Ureter (tissue), 1 donor: Measurements from ENCODE around the gene SMIM31. TPM values are rescaled to one million over a fixed set of nuclear protein-coding genes. Genes with fewer than 3 reads are reported as not detected.

Source experiments
- DNase-seq: peaks from one replicate; pipeline ENCODE4 v3.0.0-alpha.2; 2020; ENCODE audit warnings: low spot score
- total RNA-seq: library from RNA; stranded (reverse); gene quantifications from one replicate; pipeline ENCODE4 v1.2.4, GENCODE V29; 2023
- donor health status: DM: yes; HTN: yes; CAD: no.

The SMIM31 gene
- 4.6 TPM for total RNA-seq

DNA sequence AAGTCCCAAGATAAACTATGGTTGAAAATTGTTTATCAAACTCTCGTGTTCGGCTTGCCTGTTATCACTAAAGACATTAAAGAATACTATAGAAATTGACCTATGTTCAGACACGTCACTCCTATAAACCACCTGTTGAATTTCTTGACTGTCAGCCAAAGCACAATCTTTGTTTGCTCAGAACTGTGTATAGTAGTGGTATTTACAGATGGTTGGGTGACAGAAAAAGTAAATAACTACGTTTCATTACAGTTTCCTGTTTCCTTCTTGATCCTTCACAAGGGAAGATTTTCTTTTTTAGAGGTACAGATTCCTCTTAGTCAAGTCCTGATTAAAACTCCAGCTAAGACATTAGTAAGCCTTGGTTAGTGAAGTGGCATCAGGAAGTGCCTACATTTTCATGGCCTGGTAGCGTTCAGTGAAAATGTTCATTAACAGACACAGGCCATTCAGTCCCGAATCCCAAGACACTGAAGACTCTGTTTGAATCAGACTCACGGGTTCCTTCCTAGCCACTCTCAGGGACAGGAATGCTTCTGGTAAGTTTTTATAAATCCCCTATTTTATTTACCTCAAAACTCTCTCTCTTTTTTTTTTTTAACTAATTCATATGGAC lies at the start of gene SMIM31:
TSS of gene SMIM31 (plus strand) at position 259 of the 616 bp plus-strand sequence. CDS start 16,313 bp downstream, outside the sequence.
- DNase-seq = no peak

DNA sequence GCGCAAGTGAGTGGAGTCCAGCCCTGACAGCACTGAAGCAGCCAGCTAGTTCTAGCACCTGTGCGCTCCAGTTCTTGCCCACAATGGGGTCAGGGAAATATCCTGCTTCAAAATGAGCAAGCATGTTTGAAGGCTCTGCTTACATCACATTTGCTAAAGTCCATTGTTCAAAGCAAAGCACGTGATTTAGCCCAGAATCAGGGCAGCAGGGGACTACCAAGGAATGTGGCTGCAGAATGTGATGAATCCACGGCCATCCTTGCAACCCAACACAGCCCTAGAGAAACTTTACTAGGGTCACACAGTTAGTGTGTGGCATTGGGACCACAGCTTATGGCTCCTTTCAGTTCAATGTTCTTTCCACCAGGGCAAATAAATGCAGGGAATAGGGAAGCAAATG lies 47.3 kb upstream of the SMIM31 start:
- DNase-seq = no peak

DNA sequence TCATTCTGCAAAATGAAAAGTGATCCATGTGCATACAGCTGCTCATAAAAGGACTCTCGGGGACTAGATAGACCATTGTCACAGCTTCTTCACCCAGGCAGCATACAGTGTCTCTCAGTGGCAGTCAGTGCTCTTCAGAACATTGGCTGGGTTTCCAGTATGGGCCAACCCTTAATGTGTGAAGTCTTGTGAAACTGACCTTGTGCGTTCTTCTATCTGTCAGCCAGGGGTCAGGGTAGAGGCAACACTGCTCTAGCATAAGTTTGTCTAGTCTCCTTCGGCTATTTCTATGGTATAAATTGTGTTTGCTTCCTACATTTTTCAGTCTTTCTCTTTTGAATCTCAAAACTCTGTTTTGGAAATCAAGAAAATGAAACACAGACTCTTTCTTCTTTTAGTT lies 37.0 kb upstream of the SMIM31 start:
- no peak for DNase-seq

DNA sequence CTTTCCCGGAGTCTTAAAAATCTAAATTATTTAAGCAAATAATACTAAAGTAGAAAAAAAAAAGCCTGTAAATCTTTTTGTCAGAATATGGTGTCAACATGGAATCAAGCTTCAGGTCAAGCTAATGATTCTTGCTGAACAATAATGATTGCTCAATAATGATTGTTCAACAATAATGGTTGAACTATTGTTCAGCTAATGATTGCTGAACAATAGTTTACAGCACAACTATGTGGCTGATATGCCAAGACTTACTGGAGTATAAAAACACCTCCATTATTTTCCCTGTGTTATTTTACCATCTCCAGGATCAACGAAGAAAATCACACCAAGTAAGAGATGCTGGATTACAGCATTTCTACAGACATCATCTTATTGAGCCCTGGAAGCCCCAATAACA lies 35.1 kb upstream of the SMIM31 start:
- no peak for DNase-seq

DNA sequence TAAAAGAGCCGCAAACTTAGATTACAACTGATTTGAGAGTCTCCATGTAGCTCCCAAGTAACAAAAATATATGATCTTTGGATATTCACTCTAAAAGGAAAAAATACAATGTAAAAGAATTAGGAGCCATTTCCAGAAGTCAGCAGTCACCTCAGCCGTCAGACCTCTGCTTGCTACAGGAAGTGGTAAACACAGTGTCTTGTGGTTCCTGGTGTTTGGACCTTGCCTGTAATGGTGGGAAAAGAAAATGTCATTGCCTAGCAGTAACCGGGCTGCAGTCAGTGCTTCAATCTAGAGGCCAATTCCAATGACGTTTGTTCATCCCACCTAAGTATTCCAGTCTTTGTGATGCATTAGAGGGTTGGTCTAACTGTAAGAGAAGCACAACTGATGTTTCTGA lies 28.9 kb upstream of the SMIM31 start:
- no peak for DNase-seq

DNA sequence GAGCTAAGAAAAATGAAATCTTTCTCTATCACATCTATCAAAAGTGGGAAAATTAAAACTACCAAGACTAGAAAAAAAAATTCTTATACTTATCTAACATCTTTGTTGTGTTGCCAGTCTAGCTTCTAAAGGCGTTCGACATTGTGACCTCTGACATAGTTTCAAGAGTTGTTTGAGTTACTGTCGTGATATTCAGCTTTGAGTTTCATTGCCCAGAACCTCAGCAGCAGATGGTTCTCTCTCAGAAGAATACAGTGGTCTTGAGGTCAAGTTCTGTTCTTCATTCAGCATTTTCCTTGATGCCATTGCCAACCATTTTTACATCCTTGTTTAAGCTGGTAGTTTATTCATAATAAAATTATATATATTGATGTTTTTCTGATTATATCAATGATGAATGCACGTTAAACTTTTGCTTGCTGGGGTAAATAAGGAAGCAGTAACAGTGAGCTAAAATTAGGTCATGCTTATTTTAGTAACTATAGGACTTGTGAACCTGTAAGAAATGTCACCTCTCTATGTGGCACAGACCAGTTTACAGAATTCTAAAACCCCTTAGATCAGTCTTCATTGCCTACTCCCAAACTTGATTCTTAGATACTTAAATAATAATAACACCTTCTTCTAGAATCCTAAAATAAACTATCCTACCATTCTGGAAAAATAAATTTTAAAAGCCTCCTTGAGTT lies 23.1 kb upstream of the SMIM31 start:
- DNase-seq = no peak

DNA sequence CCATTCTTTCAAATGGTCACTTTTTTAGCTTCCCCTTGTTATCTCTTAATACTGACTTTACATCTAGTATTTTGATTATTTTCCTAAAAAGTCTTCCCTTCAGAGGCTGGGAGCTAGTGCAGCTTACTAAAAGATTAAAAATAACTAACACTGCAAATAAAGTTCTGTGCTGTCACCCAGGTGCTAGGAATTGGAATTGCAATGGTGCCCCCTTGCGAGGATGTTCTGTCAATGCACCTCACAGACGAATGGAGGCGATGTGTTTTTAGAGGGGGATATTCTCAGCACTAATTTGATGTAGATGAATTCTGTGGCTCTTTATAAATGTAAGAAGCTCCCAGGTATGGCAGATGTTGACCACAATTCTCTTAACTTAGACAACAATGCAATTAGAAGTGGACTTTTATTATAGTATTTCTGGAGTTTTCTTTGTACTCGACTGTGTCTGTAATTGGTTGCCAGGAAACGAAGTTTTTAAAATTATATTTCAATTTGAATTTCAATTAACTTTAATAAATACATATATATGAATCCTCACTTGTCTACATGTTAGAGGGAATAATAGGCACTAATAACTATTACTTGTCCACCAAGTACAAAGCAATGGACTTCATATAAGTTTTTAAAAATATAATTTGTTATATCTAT lies 22.0 kb upstream of the SMIM31 start:
- DNase-seq = peak; percentile 43

DNA sequence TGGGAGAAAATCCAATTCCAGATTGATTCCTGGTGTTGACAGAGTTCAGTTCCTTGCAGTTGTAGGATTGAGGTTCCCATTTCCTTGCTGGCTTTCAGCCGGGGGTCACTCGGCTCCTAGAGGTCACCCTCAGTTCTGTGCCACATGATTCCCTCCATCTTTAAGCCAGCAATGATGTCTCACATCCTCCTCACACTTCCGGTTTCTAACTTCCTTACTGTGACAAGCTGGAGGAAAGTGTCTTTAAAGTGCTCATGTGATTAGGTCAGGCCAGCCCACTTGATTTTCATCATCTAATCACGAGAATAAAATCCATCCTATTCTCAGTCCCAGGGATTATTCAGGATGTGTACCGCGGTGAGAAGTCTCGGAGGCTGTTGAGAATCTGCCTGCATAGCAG lies 19.4 kb upstream of the SMIM31 start:
- no peak for DNase-seq

DNA sequence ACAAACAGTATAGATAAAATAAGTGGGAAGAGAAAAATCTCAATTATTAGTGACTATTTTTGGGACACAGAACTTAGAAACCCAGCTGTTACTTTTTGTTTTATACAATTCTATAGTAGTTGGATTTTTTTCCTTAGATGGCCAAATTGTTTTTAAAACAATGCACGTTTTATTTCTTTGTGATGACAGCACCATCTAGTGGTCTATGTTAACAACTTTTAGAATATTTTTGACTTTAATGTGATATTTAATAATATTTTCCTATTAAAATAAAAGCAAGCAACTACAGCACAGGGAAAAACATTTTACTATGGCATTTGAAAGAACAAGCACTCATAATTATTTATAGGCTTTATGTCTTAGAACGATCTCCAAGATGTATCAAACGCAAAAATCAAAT lies 5.6 kb upstream of the SMIM31 start:
- DNase-seq = no peak

DNA sequence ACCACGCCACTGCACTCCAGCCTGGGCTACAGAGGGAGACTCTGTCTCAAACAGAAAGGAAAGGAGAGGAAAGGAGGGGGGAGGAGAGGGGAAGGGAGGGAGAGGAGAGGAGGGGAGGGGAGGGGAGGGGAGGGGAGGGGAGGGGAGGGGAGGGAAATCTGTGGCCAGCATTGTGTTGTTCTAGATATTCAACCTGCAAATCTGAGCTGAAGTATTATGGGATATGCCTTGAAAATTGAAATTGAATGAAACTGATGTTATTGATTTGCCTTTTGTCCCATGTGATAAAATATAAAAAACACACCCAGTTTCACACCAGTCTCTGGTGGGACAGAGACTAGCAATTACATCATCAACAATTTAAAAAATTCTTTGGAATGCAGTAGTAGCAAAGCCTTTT lies 1.5 kb downstream of the SMIM31 start:
- DNase-seq = no peak

DNA sequence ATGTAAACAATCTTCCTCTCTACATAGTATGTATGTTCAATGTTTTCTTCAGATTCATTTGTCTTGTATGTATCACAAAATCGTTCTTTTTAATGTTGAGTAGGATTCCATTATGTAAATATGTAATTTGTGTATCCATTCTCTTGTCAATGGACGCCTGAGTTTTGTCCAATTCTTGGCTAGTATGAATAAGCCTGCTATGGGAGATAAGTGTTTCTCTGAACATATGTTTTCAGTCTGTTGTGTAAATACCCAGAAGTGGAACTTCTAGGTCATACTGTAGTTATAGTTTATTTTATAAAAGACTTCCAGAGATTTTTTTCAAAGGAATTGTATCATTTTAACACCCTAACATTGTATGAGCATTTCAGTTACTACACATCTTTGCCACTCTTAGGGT lies 2.8 kb downstream of the SMIM31 start:
- DNase-seq = no peak

DNA sequence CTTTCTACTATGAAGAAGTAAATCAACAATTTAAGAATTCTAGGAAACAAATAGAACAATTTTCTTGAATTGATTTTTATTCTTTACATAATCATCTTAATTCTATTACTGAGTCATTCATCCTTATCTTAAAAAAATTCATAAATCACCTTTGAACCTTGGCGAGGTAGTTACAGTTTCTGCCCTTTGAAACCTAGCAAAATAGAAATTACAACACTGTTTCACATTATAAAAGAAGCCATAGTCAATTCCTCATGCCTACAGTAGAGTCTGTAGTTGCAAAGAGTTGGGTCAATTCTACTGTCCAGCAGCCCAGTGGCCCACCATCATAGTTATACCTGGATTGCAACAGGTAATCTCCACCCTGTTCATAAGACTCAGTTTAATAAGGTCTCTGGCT lies 7.3 kb downstream of the SMIM31 start:
- DNase-seq = no peak

DNA sequence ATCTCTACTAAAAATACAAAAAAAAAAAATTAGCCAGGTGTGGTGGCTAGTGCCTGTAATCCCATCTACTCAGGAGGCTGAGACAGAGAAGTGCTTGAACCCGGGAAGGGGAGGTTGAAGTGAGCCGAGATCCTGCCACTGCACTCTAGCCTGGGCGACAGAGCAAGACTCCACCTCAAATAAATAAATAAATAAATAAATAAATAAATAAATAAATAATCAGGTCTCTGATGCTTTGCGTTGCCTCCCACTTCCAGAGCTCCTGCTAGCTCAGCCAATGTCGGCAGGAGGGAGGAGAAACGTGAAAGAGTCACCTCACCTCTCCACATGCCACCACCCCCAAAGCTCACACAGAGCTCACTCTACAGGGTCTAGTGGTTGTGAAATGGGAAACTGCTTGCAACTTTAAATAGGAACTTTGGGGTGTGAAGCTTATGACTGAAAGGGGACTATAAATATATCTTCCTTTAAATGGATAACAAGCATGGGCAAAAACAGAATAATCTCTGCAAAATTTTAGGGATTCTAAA lies 7.9 kb downstream of the SMIM31 start:
- DNase-seq = no peak

DNA sequence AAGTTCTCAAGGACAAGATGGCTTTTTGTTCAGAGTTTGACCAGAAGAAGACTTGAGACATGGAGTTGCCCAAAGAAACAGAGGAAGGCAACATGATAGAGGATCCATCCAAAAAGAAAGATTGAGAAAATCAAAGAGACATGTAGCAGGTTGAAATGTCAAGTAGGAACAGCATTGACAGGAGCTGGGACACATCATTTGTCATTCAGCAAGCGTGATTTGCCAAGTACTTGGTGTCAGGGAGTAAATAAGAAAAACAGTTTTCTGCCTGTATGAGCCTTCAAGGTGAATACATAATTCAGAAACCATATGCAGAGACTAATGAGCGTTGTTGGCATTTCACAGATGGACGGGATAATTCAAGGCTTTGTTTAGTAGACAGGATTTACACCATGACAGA lies 11.2 kb downstream of the SMIM31 start:
- DNase-seq = no peak

DNA sequence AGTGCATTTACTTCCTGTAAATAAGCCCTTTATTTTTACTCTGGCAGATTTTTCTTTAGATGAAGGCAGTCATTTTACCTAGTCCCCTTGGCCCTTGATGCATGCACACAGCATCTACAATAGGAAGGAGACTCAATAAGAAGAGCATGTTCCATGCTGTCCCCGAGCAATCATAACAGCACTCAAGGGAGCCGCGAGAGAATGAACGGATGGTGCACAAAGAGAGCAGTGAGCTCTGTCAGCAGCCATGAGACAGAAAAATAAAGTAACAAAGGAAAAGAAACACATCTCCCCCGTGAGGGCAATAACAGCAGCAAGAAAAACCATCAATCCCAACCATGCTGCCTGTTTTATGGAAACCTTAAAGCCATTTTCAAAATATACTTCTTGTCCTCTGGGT lies 11.9 kb downstream of the SMIM31 start:
- DNase-seq = no peak

DNA sequence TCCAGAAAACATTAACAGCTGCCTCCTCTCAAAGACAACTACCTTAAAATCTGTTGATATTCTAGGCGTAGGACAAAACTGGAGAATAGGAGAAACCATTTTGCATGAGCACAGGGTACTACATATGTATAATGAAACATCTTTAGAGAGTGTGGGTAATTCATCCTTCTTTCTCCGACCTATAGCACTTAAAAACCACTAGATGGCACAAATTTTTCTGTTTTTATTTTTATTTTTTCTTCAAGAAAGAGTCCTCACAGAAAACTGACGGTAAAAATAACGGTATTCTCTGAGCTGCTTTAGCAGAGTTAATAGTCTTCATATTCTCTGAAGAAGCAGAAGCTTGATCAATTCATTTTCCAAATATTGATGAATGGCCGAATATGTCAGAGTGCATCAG lies 14.6 kb downstream of the SMIM31 start:
- no peak for DNase-seq

DNA sequence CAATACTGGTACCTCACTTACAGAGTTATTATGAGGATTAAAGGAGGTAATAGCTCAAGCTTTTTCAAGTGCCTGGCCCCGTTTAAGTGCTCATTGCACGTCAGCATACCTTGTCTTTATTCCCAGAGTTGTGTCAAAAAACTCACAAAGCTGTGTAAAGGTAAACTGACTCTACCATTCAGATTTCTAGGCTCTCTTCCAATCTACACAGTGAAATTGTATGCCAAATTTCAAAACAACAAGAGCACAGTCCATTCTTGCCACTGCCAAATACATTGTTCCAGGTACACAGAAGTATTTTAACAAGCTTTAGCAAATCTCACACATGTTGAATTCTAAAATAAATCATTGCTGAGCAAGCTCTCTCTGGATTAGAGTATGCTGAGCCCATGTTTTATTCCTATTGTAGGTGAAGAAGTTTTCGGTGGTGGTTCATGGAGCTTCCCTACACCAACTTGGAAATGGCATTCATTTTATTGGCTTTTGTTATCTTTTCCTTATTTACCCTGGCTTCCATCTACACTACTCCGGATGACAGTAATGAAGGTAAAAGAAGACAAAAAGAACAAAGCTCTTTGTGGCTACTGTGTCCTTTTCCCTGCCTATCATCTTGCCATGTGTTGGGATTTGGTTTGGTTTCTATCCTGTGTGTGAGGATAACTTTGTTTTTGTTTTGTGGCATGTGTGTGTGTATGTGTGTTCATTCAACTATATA lies 16.2 kb downstream of the SMIM31 start:
- DNase-seq = no peak

DNA sequence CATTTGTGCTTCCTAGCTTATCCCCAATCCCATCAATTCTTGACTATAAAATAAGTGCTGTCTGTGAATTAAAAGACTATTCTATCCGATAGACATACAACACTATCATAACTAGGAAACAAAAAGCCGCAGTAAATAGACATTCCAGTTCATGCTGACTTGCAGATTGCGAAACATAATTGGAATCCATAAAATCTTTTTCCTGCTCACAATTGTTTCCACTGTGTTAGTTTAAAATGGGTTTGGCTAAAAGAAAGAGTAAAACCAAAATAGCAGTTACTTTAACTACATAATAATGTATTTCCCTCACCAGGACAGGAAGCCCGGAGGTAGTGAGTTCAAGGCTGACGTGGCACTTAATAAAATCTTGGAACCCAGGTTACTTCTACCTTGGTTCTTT lies 17.2 kb downstream of the SMIM31 start:
- no peak for DNase-seq

DNA sequence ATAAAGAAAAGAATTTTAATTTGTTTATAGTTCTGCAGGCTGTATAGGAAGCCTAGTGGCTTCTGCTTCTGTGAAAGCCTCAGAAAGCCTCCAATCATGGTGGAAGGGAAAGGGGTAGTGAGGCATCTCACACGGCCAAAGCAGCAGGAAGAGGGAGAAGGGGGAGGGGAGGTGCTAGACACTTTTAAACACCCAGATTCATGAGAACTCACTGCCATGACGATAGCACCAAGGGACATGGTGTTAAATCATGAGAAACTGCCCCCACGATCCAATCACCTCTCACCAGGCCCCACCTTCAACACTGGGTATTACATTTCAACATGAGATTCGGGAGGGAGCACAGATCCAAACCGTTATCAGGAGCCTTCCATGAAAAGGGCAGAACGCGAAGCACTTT lies 18.1 kb downstream of the SMIM31 start:
- DNase-seq = no peak

DNA sequence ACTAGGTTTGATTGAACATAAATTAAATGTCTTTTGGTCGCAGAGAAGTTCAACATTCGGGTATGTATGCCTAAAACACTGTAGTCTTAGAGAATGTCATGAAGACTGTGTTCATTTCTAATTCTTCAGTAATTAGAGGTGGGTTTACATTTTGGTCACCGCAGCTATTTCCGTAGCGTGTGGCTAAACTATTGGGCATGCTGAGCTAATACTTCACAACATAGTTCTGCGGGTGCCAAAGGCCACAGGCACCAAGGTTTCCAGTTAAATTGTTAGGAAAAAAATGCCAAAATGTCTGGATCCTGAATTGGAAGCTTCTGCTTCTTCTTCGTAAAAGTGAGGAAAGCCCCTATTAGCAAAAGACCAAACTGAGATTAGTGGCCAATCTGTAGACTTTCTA lies 25.1 kb downstream of the SMIM31 start:
- no peak for DNase-seq

DNA sequence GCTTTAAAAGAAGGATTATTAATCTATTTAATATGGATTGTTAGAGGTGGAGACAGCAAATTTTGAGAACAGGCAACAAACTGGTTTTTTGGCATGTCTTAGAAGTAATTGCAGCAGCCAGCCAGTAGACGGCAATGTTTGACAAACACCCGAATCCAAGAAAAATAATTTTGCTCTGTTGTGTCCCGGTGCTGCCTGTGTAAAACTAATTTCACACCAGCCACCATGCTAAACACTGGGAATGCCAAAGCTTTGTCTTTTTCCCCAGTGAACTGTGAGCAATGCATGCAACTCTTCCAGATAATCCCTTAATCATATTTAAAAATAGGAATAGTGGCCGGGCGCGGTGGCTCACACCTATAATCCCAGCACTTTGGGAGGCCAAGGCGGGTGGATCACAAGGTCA lies 25.9 kb downstream of the SMIM31 start:
- no peak for DNase-seq

DNA sequence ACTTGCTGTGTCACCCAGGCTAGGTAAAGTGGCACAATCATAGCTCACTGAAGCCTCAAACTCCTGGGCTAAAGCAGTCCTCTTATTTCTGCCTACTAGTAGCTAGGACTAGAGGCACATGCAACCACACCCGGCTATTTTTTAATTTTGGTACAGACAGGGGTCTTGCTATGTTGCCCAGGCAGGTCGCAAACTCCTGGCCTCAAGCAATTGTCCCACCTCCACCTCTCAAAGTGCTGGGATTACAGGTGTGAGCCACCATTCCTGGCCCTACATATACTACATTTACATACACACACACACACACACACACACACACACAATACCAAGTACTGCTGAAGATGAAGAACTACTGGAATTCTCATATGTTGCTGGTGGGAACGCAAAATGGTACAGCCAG lies 26.9 kb downstream of the SMIM31 start:
- no peak for DNase-seq

DNA sequence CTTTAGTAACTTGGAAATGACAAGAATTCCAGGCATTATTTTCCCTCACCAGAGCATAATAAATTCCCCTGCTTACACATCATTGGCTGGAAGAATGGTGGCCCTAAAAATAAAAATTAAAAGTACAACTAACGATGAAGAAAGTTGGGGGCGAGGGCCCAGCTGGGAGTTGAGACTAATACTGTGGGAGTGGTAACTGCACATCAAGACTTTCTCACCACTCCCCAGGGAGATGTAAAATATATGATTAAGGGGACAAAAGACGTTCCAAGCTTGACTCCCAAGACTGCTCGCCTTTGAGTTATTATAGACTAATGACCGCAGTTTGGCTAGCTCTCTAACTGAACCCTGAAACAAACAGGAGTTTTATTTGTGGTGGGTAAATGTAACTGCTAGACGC lies 30.0 kb downstream of the SMIM31 start:
- no peak for DNase-seq
